GM21528 (cell line): Measurements from ENCODE around the gene CREB3.

Experiments used
- ATAC-seq: cut with Tn5 transposase; IDR thresholded peaks from one replicate; pipeline ENCODE4 v1.9.1; 2021; ENCODE audit warnings: mild to moderate bottlenecking, moderate library complexity; ENCODE audit not compliant: unreplicated experiment, low FRiP score

Gene CREB3

DNA sequence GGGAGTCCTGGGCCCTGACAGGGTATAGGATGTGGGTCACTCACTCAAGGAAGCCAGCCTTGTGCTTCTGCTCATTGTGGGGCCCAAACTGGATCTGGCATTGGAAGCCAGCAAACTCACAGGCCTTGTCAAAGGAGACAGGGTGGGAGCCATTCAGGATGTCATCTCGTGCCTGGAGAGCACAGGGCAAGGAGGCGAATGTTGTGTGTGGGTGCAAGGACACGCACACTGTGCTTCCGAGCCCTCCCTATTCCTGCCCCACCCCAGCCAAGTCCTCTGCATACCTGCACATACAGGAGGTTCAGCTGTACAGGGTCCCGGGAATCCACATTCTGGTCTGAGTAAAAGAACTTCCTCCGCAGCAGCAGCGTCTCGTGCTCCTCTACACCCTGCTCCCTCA is 8.6 kb upstream of the CREB3 start:
- no peak for ATAC-seq

- ATAC-seq, result no peak
Measured at GRCh38 chr9:35725362-35725761, 7.1 kb upstream of the CREB3 start.

DNA sequence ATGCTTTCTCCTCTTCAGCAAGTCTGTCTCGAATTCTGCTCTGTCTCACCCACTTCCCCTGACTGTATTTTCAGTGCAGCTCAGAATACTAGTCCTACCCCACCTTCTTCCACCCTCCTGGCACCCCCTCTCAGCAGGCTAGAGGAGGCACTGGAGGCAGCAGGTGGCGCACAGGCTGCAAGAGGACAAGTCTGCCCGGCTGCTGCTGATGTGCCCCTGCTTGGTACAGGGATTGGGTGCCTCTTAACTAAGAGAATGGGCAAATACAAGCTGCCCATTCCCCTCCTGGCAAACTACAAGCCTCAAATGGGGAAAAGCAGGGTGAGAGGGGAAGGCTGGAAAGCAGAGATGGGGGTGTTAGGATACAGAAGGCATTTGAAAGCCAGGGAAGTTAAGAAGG is 5.5 kb upstream of the CREB3 start:
- no peak for ATAC-seq

GRCh38 chr9:35727676-35728040 is 4.8 kb upstream of the CREB3 start:
- ATAC-seq, result no peak

DNA sequence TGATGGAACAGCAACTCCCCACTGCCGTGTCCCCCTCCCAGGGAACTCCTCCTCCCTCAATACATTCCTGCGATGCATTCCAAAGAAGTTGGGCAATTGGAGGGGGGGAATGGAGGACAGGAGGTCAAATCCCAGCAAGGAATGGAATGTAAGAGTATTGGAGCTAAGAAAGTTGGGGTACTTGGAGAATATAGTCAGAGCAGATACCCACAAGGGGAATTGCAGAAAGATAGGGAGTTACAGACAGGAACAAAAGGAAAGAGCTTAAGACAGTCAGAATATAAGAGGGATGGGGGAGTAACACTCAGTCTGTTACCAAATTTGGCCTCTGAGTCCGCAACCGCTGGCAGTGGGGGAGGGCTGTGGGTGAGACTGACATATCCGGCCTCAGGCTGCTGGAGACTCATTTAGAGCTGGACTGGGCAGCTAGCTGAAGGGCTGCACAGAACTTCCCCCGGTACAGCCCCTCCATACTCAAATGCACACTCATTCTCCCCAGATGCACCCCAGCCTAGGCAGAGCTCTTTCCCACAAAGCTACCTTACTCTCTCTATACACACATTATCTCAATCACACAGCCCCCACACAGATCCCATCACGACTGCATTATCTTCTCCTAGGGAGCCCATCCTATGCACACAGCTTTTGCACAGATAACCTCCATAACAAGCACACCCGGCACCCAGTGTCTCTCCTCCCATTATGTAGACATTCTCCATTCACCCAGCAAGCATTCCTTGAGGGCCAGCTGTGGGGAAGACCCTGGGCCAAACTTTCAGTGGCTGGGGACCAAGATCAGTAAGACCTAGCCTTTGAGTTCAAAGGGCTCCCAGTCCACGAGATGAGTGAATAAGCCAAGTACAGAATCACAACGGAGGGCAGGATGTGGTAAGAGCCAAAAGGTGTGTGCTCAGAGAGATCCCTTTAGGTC is 4.2 kb upstream of the CREB3 start:
- ATAC-seq, result no peak

GRCh38 chr9:35729101-35729500 is 3.4 kb upstream of the CREB3 start:
- no peak for ATAC-seq

- no peak for ATAC-seq
Measured at GRCh38 chr9:35729700-35730485, 2.6 kb upstream of the CREB3 start.

DNA sequence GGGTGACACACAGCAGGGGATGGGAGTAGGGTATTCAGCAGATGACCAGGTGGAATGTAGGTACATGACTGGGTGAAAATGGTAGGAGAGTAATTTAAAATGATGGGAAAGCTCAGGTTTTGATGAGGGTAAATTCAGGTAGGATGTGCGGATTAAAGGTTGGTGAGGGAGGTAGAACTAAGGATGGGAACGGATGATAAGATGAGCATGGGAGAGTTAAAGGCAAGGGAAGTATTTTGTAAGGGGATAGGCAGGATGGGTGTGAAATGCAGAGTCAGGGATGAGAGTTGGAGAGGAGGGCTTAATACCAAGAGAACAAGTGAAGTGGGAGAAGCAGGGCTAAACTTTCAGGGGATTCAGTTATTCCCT is 2.0 kb upstream of the CREB3 start:
- no peak for ATAC-seq

- ATAC-seq, result no peak
Measured at GRCh38 chr9:35731415-35732184, 866 bp upstream of the CREB3 start.

DNA sequence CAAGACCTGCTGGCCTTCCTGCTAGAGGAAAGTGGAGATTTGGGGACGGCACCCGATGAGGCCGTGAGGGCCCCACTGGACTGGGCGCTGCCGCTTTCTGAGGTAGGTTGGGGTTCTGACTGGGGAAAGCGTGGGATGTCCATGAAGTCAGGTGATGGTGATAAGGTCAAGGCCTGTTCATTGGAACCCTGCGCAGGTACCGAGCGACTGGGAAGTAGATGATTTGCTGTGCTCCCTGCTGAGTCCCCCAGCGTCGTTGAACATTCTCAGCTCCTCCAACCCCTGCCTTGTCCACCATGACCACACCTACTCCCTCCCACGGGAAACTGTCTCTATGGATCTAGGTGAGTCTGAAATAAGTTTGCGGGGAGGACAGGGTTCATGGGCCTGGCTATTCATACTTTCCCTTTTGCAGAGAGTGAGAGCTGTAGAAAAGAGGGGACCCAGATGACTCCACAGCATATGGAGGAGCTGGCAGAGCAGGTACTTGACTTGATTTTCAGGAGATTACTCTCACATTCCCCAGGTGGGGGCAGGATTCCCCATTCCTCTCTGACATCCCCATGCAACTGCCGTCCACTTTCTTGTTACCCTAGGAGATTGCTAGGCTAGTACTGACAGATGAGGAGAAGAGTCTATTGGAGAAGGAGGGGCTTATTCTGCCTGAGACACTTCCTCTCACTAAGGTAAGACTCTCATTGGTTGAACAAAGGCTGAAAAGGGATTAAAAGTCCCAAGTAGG is 505 bp downstream of the CREB3 start:
- ATAC-seq, result peak; percentile 7

DNA sequence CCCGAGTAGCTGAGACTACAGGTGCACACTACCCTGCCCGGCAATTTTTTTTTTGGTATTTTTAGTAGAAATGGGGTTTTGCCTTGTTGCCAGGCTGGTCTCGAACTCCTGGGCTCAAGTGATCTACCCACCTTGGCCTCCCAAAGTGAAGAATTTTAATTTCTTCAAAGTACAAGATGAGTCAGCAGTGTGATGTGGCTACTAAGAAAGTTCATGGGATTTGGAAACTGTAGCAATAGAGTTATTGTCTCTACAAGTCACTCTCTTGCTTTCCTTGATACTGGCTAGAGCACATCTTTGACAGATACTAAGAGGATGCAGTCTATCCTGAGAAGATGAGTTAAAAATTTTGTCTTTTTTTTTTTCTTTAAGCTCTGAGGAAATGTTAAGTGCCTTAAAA is 1.6 kb downstream of the CREB3 start:
- no peak for ATAC-seq

DNA sequence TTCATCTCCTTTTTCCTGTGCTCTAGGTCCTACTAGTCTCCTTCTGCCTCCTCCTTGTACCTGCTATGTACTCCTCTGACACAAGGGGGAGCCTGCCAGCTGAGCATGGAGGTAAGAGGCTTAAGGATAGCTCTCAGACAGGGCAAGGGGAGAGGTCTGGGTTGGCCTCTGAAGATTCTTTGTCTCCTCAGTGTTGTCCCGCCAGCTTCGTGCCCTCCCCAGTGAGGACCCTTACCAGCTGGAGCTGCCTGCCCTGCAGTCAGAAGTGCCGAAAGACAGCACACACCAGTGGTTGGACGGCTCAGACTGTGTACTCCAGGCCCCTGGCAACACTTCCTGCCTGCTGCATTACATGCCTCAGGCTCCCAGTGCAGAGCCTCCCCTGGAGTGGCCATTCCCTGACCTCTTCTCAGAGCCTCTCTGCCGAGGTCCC is 3.8 kb downstream of the CREB3 start:
- ATAC-seq, result no peak

DNA sequence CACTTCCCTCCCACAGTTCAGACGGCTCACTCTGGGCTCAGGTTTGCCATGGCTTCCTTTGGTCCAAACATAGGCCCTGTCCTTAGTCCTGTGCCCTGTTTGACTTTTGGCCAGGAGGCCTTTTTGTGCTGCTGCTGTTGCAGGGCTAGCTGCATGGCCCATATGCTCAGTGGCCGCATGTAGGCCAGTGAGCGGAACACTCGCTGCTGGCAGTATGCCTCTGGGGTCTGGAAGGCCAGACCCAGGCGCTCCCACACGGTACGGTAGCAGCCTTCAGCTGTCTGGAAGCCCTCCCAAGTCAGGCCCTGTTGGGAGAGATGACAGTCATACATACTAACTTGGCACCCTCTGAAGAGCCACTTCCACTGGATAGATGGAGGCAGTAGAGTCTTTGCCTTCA is 4.7 kb downstream of the CREB3 start:
- no peak for ATAC-seq

GRCh38 chr9:35738186-35738585 is 5.7 kb downstream of the CREB3 start:
- no peak for ATAC-seq

GRCh38 chr9:35738924-35739323 is 6.5 kb downstream of the CREB3 start:
- no peak for ATAC-seq

- ATAC-seq, result no peak
Measured at GRCh38 chr9:35740243-35740642, 7.8 kb downstream of the CREB3 start.

DNA sequence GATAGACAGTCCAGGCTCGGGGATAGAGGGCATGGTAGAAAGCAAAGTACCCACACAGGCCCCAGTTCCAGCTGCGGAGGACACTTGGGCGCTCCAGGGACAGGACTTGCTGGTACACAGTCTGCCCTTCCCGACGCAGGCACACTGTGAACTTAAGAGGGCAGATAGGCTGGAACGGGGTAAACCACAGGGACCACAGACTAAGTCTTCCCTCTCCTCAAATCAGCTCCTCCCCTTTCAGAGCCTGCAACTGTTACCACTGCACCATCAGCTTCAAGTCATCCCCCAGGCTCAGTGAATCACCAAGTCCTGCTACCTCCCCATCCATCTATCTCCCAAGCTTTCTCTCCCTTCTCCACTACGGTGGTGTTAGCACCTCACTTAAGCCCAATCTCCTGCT is 9.3 kb downstream of the CREB3 start:
- no peak for ATAC-seq

GRCh38 chr9:35743452-35743851 is 11.0 kb downstream of the CREB3 start:
- ATAC-seq, result no peak

- ATAC-seq, result no peak
Measured at GRCh38 chr9:35743880-35744518, 11.5 kb downstream of the CREB3 start.

GRCh38 chr9:35745569-35745968 is 13.1 kb downstream of the CREB3 start:
- no peak for ATAC-seq
